ENCODE results near the gene SPRED1. TPM values are rescaled to one million over a fixed set of nuclear protein-coding genes. Genes with fewer than 3 reads are reported as not detected.

Gene SPRED1
- total and polyA plus RNA-seq, 2 donors (not counting 1 experiment from before 2014, with no cell fraction given), result 0.09 to 2.1 TPM

DNA sequence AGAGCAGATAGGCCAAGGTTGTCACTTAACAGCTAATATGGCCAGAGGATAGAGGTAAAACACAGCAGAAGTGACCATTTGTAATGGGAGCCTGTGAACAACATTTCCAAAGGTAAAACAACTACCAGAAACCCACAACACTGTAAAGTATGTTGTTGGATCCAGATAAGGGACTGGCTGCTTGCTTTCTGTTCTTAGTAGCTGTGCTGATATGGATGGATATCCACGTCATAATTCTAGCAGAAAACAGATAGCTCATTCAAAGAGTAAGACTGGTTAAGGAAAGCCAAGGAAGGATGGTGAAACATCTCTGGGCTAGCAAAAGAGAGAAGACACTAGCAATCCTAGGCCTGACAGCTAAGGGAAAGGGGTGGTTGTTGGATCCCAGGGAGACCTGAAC lies 36.9 kb upstream of the SPRED1 start:
- Histone ChIP-seq H3K36me3 (replicated peaks in 1 of 2; ENCODE audit: control extremely low read depth in 1 of 2, control insufficient read depth in 1 of 2, extremely low read depth in 1 of 2, insufficient read depth in 2 of 2, low read length in 1 of 2) (no peaks in the 10 kb centered on the region), H3K4me2 (replicated peaks; ENCODE audit: low read depth, low read length, poor library complexity, severe bottlenecking) (no peak overlapping the region), H3K27ac (ENCODE audit: low read length in 2 of 2) (no peak overlapping the region), H3K9me3 (ENCODE audit: control extremely low read depth in 1 of 3, control insufficient read depth in 2 of 3, insufficient read depth in 1 of 3, low read length in 2 of 3) (no peaks in the 10 kb centered on the region), H3K4me3 (ENCODE audit: control extremely low read depth in 1 of 5, extremely low read depth in 1 of 5, insufficient read depth in 1 of 5, low read depth in 2 of 5, low read length in 4 of 5) (no peak overlapping the region), H3K9ac (ENCODE audit: low read length) (no peak overlapping the region), H3K79me2 (ENCODE audit: control insufficient read depth, insufficient read depth, low read length) (no peaks in the 10 kb centered on the region), H2AFZ (ENCODE audit: insufficient read depth, low read depth, low read length, poor library complexity, severe bottlenecking) (no peak overlapping the region), H3K4me1 (ENCODE audit: control insufficient read depth in 2 of 2, insufficient read depth in 2 of 2, low read length in 2 of 2) (no peaks in the 10 kb centered on the region), H4K20me1 (ENCODE audit: control insufficient read depth, insufficient read depth, low read length, poor library complexity, severe bottlenecking) (no peaks in the 10 kb centered on the region), H3K27me3 (replicated peaks in 1 of 4; ENCODE audit: control extremely low read depth in 1 of 4, control insufficient read depth in 3 of 4, insufficient read depth in 4 of 4, low read length in 3 of 4) (peaks cover 0 to 3% (median 0%) of the 10 kb centered on the region in 4 experiments)
- WGBS (ENCODE audit: insufficient coverage), result 100% methylated on average over 1 of the region's 1 CpG
- Mint-ChIP-seq H3K9me3 (ENCODE audit: insufficient read depth) (no peaks in the 10 kb centered on the region), H3K4me3 (no peak overlapping the region), H3K27ac (no peak overlapping the region), H3K27me3 (peaks cover 11% of the 10 kb centered on the region), H3K4me1 (no peaks in the 10 kb centered on the region)
- ChIA-PET POLR2A (no interaction called here), CTCF (no interaction called here)
- ATAC-seq (ENCODE audit: low read depth) (no peak), DNase-seq (no peak)
- intact Hi-C loops (cut with micrococcal nuclease), result no loop called here
- TF ChIP-seq EZH2 (IDR thresholded peaks at IDR 0.05; ENCODE audit: borderline replicate concordance, insufficient read depth, low read depth, low read length, poor library complexity, severe bottlenecking), result no peak
- TF ChIP-seq, protein P1, sequence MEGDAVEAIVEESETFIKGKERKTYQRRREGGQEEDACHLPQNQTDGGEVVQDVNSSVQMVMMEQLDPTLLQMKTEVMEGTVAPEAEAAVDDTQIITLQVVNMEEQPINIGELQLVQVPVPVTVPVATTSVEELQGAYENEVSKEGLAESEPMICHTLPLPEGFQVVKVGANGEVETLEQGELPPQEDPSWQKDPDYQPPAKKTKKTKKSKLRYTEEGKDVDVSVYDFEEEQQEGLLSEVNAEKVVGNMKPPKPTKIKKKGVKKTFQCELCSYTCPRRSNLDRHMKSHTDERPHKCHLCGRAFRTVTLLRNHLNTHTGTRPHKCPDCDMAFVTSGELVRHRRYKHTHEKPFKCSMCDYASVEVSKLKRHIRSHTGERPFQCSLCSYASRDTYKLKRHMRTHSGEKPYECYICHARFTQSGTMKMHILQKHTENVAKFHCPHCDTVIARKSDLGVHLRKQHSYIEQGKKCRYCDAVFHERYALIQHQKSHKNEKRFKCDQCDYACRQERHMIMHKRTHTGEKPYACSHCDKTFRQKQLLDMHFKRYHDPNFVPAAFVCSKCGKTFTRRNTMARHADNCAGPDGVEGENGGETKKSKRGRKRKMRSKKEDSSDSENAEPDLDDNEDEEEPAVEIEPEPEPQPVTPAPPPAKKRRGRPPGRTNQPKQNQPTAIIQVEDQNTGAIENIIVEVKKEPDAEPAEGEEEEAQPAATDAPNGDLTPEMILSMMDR (IDR thresholded peaks at IDR 0.05), result no peak

DNA sequence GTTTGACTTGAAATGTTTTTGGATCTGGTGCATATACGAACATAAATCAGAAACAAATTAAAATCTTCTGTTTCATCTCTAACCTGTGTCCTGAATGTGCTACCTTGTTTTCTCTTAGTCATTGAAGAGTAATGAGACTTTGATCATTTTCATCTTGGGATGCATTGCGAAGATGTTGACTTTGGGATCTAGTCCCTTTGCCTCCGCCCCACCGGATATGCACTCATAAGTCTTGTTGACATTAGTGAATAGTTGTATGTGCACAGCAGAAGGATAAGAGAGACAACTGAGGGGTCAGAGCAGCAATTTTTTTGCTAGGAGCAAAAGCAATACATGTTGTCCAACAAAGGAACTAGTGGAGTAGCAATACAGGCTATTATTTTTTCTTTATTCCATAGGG lies 35.9 kb upstream of the SPRED1 start:
- H3K27me3 Mint-ChIP-seq, result peaks cover 5% of the 10 kb centered on the region
- peaks cover 0 to 3% (median 0%) of the 10 kb centered on the region in 4 experiments for H3K27me3 ChIP-seq (replicated peaks in 1 of 4; ENCODE audit: control extremely low read depth in 1 of 4, control insufficient read depth in 3 of 4, insufficient read depth in 4 of 4, low read length in 3 of 4)
- H3K4me3 ChIP-seq (ENCODE audit: control extremely low read depth in 1 of 5, extremely low read depth in 1 of 5, insufficient read depth in 1 of 5, low read depth in 2 of 5, low read length in 4 of 5), result no peak overlapping the region
- H3K79me2 ChIP-seq (ENCODE audit: control insufficient read depth, insufficient read depth, low read length), result no peaks in the 10 kb centered on the region
- no peaks in the 10 kb centered on the region for H3K9me3 Mint-ChIP-seq (ENCODE audit: insufficient read depth)
- H3K4me3 Mint-ChIP-seq, result no peak overlapping the region
- no peaks in the 10 kb centered on the region for H3K4me1 ChIP-seq (ENCODE audit: control insufficient read depth in 2 of 2, insufficient read depth in 2 of 2, low read length in 2 of 2)
- intact Hi-C loops (cut with micrococcal nuclease), result no loop called here
- H3K36me3 ChIP-seq (replicated peaks in 1 of 2; ENCODE audit: control extremely low read depth in 1 of 2, control insufficient read depth in 1 of 2, extremely low read depth in 1 of 2, insufficient read depth in 2 of 2, low read length in 1 of 2), result no peaks in the 10 kb centered on the region
- ChIA-PET POLR2A (no interaction called here), CTCF (interaction anchor here (1.3 kb wide), 1 partner anchor 10 kb away, joined by 3 read pairs; no protein-coding TSS in a partner anchor)
- no peaks in the 10 kb centered on the region for H4K20me1 ChIP-seq (ENCODE audit: control insufficient read depth, insufficient read depth, low read length, poor library complexity, severe bottlenecking)
- no peak overlapping the region for H3K27ac Mint-ChIP-seq
- WGBS (ENCODE audit: insufficient coverage), result 96% methylated on average over 3 of the region's 4 CpGs
- no peak overlapping the region for H3K9ac ChIP-seq (ENCODE audit: low read length)
- H3K27ac ChIP-seq (ENCODE audit: low read length in 2 of 2), result no peak overlapping the region
- DNase-seq (no peak), ATAC-seq (ENCODE audit: low read depth) (no peak)
- TF ChIP-seq EZH2 (IDR thresholded peaks at IDR 0.05; ENCODE audit: borderline replicate concordance, insufficient read depth, low read depth, low read length, poor library complexity, severe bottlenecking), result no peak
- TF ChIP-seq, protein P1 (IDR thresholded peaks at IDR 0.05), result no peak
- no peak overlapping the region for H3K4me2 ChIP-seq (replicated peaks; ENCODE audit: low read depth, low read length, poor library complexity, severe bottlenecking)
- H3K9me3 ChIP-seq (ENCODE audit: control extremely low read depth in 1 of 3, control insufficient read depth in 2 of 3, insufficient read depth in 1 of 3, low read length in 2 of 3), result no peaks in the 10 kb centered on the region
- no peaks in the 10 kb centered on the region for H3K4me1 Mint-ChIP-seq
- no peak overlapping the region for H2AFZ ChIP-seq (ENCODE audit: insufficient read depth, low read depth, low read length, poor library complexity, severe bottlenecking)
